CD4-positive, alpha-beta memory T cell (primary cell): ENCODE measurements around the gene SBK2. TPM values are rescaled to one million over a fixed set of nuclear protein-coding genes. Genes with fewer than 3 reads are reported as not detected.

Experiments
- CTCF ChIA-PET: fragments of 350-600 bp; sonication (Branson Sonifier 250); formaldehyde crosslinking; loops from one replicate; lab custom pipeline; 2021; ENCODE audit warnings: inconsistent platforms; ENCODE audit not compliant: partially characterized antibody; lab: Charles Lee
- POLR2A ChIA-PET: fragments of 350-600 bp; sonication (Branson Sonifier 250); formaldehyde crosslinking; loops from one replicate; lab custom pipeline; 2021; ENCODE audit not compliant: partially characterized antibody; lab: Charles Lee
- DNase-seq, 5 donors: peaks; one replicate each; pipeline versions ENCODE4 v3.0.0 to v3.0.0-alpha.2; 2020 to 2022; ENCODE audit warnings: mixed read lengths in 1 of 5
- H3K27ac ChIP-seq: one replicate; pipeline ENCODE4 v1.7.0; 2013; ENCODE audit warnings: low read depth, low read length
- H3K27me3 ChIP-seq: 2 replicates; pipeline ENCODE4 v1.7.0; 2013; ENCODE audit warnings: mild to moderate bottlenecking, low read length, moderate library complexity; ENCODE audit not compliant: insufficient read depth
- H3K36me3 ChIP-seq: 2 replicates; pipeline ENCODE4 v1.7.0; 2013; ENCODE audit warnings: mild to moderate bottlenecking, low read length, moderate library complexity; ENCODE audit not compliant: insufficient read depth
- H3K4me1 ChIP-seq: 2 replicates; pipeline ENCODE4 v1.7.0; 2013; ENCODE audit warnings: mild to moderate bottlenecking, low read length, moderate library complexity; ENCODE audit not compliant: insufficient read depth
- H3K4me3 ChIP-seq, 2 donors: one replicate each; pipeline ENCODE4 v1.7.0; 2013; ENCODE audit warnings: low read length in 2 of 2, mild to moderate bottlenecking in 1 of 2
- H3K9me3 ChIP-seq, 2 donors: one replicate each; pipeline ENCODE4 v1.7.0; 2013; ENCODE audit warnings: low read length in 2 of 2, control low read depth in 1 of 2; ENCODE audit not compliant: control insufficient read depth in 1 of 2
- H3K27ac Mint-ChIP-seq, 7 donors: one replicate each; pipeline ENCODE4 v1.8.0; 2020 to 2021; ENCODE audit warnings: mixed read lengths in 7 of 7, mild to moderate bottlenecking in 6 of 7, inconsistent platforms in 3 of 7, moderate library complexity in 3 of 7
- H3K27me3 Mint-ChIP-seq, 2 donors: one replicate each; pipeline ENCODE4 v1.8.0; 2020 to 2021; ENCODE audit warnings: mixed read lengths in 2 of 2
- H3K36me3 Mint-ChIP-seq, 2 donors: one replicate each; pipeline ENCODE4 v1.8.0; 2020 to 2021; ENCODE audit warnings: mixed read lengths in 2 of 2, inconsistent platforms in 1 of 2, mild to moderate bottlenecking in 1 of 2
- H3K4me1 Mint-ChIP-seq, 4 donors: one replicate each; pipeline ENCODE4 v1.8.0; 2020 to 2021; ENCODE audit warnings: mixed read lengths in 4 of 4, mild to moderate bottlenecking in 1 of 4
- H3K4me3 Mint-ChIP-seq, 8 donors: one replicate each; pipeline ENCODE4 v1.8.0; 2020 to 2021; ENCODE audit warnings: mixed read lengths in 8 of 8, mild to moderate bottlenecking in 7 of 8, moderate library complexity in 6 of 8, inconsistent platforms in 3 of 8
- H3K9me3 Mint-ChIP-seq, 8 donors: one replicate each; pipeline ENCODE4 v1.8.0; 2020 to 2021; ENCODE audit warnings: mixed read lengths in 8 of 8, mild to moderate bottlenecking in 5 of 8, inconsistent platforms in 3 of 8, moderate library complexity in 1 of 8
- intact Hi-C: fragments of 100-400 bp; cut with micrococcal nuclease; formaldehyde crosslinking; loops from one replicate; pipeline ENCODE4 v1.15.1; 2023
- polyA plus RNA-seq, 2 donors: library from polyadenylated mRNA; unstranded; fragments of 300-500 nt; fragmentation: Illumina TruSeq; gene quantifications; one replicate each; pipeline ENCODE4 v1.2.3, GENCODE V29; 2021
- total RNA-seq, 2 experiments: library from RNA; stranded (reverse); gene quantifications; one replicate each; pipeline ENCODE4 v1.2.3, GENCODE V29; 2021

The SBK2 gene
- total and polyA plus RNA-seq, 4 experiments from 2014 or later: not detected

DNA sequence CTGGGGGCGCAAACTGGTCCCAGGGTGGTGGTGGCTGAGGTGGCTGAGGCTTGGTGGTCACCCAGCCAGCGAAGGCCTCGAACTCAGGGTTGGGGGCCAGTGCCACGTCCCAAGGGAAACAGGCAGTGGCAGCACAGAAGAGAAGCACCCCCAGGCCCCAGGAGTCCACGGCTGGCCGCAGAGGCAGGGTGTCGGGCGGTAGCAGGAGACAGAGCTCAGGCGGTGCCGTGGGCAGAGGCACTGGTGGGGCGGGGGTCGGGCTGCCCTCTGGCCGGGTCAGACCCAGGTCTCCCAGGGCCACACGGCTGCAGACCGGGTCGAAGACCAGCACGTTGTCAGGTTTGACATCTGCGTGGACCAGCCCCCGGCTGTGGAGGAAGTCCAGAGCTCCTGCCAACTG lies 4.2 kb upstream of the SBK2 start:
- POLR2A ChIA-PET: no interaction called here
- Mint-ChIP-seq H3K27me3 (peaks cover 8% of the 10 kb centered on the region in 2 donors), H3K9me3 (peaks cover 0 to 2% (median 0%) of the 10 kb centered on the region in 8 donors), H3K27ac (no peak overlapping the region), H3K36me3 (no peaks in the 10 kb centered on the region), H3K4me3 (no peak overlapping the region), H3K4me1 (no peaks in the 10 kb centered on the region)
- no peak for DNase-seq
- intact Hi-C loops: no loop called here
- Histone ChIP-seq H3K4me3 (no peak overlapping the region), H3K36me3 (no peaks in the 10 kb centered on the region), H3K27ac (no peak overlapping the region), H3K9me3 (no peaks in the 10 kb centered on the region), H3K4me1 (no peaks in the 10 kb centered on the region), H3K27me3 (no peaks in the 10 kb centered on the region)
- CTCF ChIA-PET: no interaction called here

DNA sequence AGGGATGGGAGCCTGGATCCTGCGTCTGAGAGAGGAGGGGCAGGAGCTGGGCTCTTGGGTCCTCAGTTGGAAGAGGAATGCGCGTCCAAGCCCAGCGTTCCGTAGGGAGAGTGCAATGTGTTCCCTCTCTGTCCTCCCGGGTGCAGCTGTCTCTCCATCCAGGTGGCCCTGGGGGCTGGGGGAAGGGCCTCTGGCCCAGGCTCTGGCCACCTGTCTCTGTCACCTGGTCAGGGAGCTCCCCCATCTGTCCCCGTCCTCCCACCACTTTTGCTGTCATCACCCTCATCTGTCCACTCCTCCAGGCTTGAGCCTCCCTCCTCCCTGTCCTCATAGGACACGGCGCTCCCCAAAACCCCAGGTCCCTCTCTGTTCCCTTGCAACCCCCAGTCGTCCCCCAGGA lies 3.7 kb upstream of the SBK2 start:
- Mint-ChIP-seq H3K27ac (no peak overlapping the region), H3K9me3 (peaks cover 0 to 2% (median 0%) of the 10 kb centered on the region in 8 donors), H3K4me1 (no peaks in the 10 kb centered on the region), H3K36me3 (no peaks in the 10 kb centered on the region), H3K27me3 (peaks cover 6 to 7% of the 10 kb centered on the region in 2 donors), H3K4me3 (no peak overlapping the region)
- Histone ChIP-seq H3K27me3 (no peaks in the 10 kb centered on the region), H3K4me3 (no peak overlapping the region), H3K4me1 (no peaks in the 10 kb centered on the region), H3K9me3 (no peaks in the 10 kb centered on the region), H3K36me3 (no peaks in the 10 kb centered on the region), H3K27ac (no peak overlapping the region)
- DNase-seq: no peak
- POLR2A ChIA-PET: no interaction called here
- intact Hi-C loops: no loop called here
- CTCF ChIA-PET: no interaction called here

DNA sequence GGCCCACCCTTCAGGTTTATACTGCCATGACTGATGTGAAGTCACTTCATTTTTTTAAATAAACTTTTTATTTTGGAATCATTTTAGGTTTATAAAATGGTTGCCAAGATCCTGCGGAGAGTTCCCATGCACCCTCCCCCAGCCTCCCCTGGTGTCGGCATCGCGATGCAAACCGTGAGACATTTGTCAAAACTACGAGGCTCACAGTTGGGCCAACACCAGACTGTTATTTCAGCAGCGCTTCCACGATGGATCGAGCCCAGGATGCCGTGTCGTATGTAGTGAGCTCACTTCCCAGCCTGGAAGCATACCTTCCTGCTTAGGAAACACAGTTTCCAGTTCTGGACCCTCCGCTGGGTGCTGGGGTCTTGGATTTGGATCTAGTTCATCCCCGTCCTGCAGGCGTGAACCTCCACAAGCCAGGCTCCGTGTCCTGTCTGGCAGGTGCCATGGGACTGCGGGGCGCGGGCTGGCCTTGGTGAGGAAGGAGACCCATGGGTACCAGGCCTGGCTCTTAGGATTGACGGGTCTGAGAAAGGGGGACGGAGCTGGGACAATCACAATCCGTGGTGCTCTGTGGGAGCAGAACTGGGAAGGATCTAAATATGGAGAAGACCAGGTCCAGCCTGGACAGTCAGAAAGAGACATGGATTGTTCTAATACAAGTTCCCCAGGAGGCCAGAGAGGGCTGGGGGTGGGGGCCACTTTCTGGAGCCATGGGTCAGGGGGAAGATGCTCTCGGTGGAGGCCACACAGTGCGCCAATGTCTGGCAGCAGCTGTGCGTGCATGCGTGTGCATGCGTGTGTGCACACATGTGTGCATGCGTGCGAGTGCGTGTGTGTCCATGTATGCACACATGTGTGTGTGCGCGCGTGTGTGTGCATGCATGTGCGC lies 2.4 kb upstream of the SBK2 start:
- no peak overlapping the region for H3K27ac Mint-ChIP-seq
- Histone ChIP-seq H3K4me3 (no peak overlapping the region), H3K4me1 (no peaks in the 10 kb centered on the region), H3K9me3 (no peaks in the 10 kb centered on the region), H3K27me3 (no peaks in the 10 kb centered on the region), H3K36me3 (no peaks in the 10 kb centered on the region), H3K27ac (no peak overlapping the region)
- no peaks in the 10 kb centered on the region for H3K36me3 Mint-ChIP-seq
- ChIA-PET CTCF (no interaction called here), POLR2A (no interaction called here)
- peaks cover 5% of the 10 kb centered on the region in 2 donors for H3K27me3 Mint-ChIP-seq
- intact Hi-C loops: no loop called here
- H3K4me3 Mint-ChIP-seq: no peak overlapping the region
- no peaks in the 10 kb centered on the region for H3K4me1 Mint-ChIP-seq
- H3K9me3 Mint-ChIP-seq: peaks cover 0 to 2% (median 0%) of the 10 kb centered on the region in 8 donors
- DNase-seq: no peak

DNA sequence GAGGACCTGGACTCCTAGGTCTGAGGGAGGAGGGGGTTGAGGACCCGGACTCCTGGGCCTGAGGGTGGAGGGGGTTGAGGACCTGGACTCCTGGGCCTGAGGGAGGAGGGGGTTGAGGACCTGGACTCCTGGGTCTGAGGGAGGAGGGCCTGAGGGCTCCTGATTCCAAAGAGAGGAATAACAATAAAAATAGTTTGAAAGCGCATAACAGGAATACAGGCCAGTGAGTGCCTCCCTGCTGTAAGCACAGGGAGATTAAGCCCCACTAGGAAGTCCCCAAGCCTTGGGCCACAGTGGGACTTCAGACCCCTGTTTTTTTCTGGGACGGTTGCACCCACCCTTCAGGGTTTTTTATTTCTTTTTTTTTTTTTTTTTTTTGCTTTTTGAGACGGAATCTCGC lies 1.2 kb upstream of the SBK2 start:
- Histone ChIP-seq H3K4me3 (no peak overlapping the region), H3K4me1 (no peaks in the 10 kb centered on the region), H3K27me3 (no peaks in the 10 kb centered on the region), H3K27ac (no peak overlapping the region), H3K9me3 (no peaks in the 10 kb centered on the region), H3K36me3 (no peaks in the 10 kb centered on the region)
- H3K4me1 Mint-ChIP-seq: no peaks in the 10 kb centered on the region
- H3K36me3 Mint-ChIP-seq: no peaks in the 10 kb centered on the region
- no peak for DNase-seq
- intact Hi-C loops: no loop called here
- ChIA-PET CTCF (no interaction called here), POLR2A (no interaction called here)
- peaks cover 0 to 4% of the 10 kb centered on the region in 2 donors for H3K27me3 Mint-ChIP-seq
- no peaks in the 10 kb centered on the region for H3K9me3 Mint-ChIP-seq
- H3K27ac Mint-ChIP-seq: no peak overlapping the region
- no peak overlapping the region for H3K4me3 Mint-ChIP-seq

DNA sequence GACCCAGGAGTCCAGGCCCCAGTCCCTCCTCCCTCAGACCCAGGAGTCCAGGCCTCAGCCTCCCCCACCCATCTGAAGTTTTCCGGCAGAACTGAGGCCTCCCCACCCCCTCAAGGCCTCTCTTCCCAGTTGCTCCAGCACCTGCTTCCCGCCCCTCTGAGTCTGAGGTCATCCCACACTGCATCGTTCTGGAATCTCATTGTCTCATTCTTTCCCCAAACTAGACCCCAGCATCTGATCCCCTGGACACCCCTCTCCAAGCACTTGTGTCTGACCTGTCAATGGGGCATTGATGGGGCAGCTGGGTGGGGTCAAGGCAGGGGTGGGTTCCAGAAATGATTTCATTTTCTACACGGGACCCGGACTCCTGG lies 793 bp upstream of the SBK2 start:
- Mint-ChIP-seq H3K27ac (no peak overlapping the region), H3K4me1 (no peaks in the 10 kb centered on the region), H3K9me3 (no peaks in the 10 kb centered on the region), H3K27me3 (peaks cover 2 to 4% of the 10 kb centered on the region in 2 donors), H3K4me3 (no peak overlapping the region), H3K36me3 (no peaks in the 10 kb centered on the region)
- DNase-seq: no peak
- H3K36me3 ChIP-seq: no peaks in the 10 kb centered on the region
- H3K27me3 ChIP-seq: no peaks in the 10 kb centered on the region
- CTCF ChIA-PET: no interaction called here
- no peaks in the 10 kb centered on the region for H3K9me3 ChIP-seq
- no peak overlapping the region for H3K4me3 ChIP-seq
- POLR2A ChIA-PET: no interaction called here
- no peak overlapping the region for H3K27ac ChIP-seq
- H3K4me1 ChIP-seq: no peaks in the 10 kb centered on the region
- intact Hi-C loops: no loop called here

DNA sequence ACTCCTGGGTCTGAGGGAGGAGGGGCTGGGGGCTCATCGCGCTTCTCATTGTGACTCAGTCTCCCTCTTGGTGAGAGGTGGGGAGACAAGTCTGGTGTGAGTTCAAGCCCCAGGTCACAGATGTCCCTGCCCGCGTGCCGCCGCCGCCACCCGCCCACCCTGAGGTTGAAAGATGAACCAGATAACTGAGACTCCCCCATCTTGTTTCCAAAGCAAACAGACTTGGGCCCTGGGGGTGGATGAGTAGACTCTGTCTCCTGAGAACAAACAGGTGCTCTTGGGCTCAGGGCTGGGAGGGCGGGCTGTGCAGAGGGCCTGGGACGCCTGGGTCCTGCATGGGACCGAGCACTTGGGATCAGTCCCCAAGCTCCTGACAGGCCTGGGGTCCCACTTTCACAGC lies 567 bp downstream of the SBK2 start:
- H3K9me3 Mint-ChIP-seq: no peaks in the 10 kb centered on the region
- Histone ChIP-seq H3K4me3 (no peak overlapping the region), H3K9me3 (no peaks in the 10 kb centered on the region), H3K27me3 (no peaks in the 10 kb centered on the region), H3K36me3 (no peaks in the 10 kb centered on the region), H3K4me1 (no peaks in the 10 kb centered on the region), H3K27ac (no peak overlapping the region)
- CTCF ChIA-PET: no interaction called here
- no peaks in the 10 kb centered on the region for H3K36me3 Mint-ChIP-seq
- POLR2A ChIA-PET: no interaction called here
- DNase-seq: no peak
- H3K27me3 Mint-ChIP-seq: peaks cover 2 to 4% of the 10 kb centered on the region in 2 donors
- H3K27ac Mint-ChIP-seq: no peak overlapping the region
- no peak overlapping the region for H3K4me3 Mint-ChIP-seq
- intact Hi-C loops: no loop called here
- no peaks in the 10 kb centered on the region for H3K4me1 Mint-ChIP-seq

DNA sequence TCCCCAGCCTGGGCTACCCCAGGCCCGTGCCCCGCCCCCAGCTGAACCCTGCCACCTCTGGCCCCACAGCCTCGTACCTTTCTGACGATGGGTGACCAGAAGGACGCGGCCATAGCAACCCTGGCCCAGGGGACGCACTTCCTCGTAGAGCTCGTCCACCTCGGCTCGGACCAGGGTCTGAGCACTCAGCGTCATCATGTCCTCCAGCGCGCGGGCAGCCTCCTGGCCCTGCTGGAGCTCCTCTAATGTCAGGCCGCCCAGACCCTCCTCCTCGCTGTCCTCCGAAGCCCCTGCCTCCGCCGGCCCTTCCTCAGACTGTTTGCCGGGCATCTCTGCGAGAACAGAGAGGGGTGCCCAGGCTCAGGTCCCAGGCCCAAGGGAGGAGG lies 975 bp downstream of the SBK2 start:
- Mint-ChIP-seq H3K9me3 (no peaks in the 10 kb centered on the region), H3K4me3 (no peak overlapping the region), H3K4me1 (no peaks in the 10 kb centered on the region), H3K27me3 (peaks cover 2 to 4% of the 10 kb centered on the region in 2 donors), H3K27ac (no peak overlapping the region), H3K36me3 (no peaks in the 10 kb centered on the region)
- no peak for DNase-seq
- ChIA-PET POLR2A (no interaction called here), CTCF (no interaction called here)
- no peaks in the 10 kb centered on the region for H3K36me3 ChIP-seq
- H3K4me3 ChIP-seq: no peak overlapping the region
- no peak overlapping the region for H3K27ac ChIP-seq
- intact Hi-C loops: no loop called here
- H3K27me3 ChIP-seq: no peaks in the 10 kb centered on the region
- no peaks in the 10 kb centered on the region for H3K4me1 ChIP-seq
- no peaks in the 10 kb centered on the region for H3K9me3 ChIP-seq
